ENCODE data around the gene SPRYD3.

The SPRYD3 gene

DNA sequence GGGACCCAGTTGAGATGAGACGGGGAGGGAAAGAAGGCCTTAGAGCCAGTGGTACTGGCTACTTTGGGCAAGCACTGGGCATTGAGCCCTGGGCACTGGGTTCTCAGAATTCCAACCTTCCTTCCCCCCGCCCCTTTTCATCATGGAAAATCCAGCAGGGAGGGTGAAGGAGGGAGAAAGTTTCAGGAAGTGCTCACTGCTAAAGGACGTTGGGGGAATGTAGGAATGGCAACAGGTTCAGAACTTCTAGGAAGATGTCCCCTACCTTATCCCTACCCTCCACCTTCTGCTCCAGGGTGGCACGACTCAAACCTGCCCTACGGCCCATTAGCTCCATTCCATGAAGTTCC lies 33.5 kb downstream of the SPRYD3 start:
- no peaks in the 10 kb centered on the region for H3K27me3 ChIP-seq (replicated peaks)
- TF ChIP-seq, protein P1, sequence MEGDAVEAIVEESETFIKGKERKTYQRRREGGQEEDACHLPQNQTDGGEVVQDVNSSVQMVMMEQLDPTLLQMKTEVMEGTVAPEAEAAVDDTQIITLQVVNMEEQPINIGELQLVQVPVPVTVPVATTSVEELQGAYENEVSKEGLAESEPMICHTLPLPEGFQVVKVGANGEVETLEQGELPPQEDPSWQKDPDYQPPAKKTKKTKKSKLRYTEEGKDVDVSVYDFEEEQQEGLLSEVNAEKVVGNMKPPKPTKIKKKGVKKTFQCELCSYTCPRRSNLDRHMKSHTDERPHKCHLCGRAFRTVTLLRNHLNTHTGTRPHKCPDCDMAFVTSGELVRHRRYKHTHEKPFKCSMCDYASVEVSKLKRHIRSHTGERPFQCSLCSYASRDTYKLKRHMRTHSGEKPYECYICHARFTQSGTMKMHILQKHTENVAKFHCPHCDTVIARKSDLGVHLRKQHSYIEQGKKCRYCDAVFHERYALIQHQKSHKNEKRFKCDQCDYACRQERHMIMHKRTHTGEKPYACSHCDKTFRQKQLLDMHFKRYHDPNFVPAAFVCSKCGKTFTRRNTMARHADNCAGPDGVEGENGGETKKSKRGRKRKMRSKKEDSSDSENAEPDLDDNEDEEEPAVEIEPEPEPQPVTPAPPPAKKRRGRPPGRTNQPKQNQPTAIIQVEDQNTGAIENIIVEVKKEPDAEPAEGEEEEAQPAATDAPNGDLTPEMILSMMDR (IDR thresholded peaks at IDR 0.05; ENCODE audit: low read depth, low read length, missing control alignments), result no peak
- no peak overlapping the region for H3K27ac ChIP-seq
- in situ Hi-C loops (cut with HindIII; ENCODE audit: low pct_ligation_motif_present, low sequenced_read_pairs), result no loop called here
- no peak for DNase-seq
- no peaks in the 10 kb centered on the region for H3K36me3 ChIP-seq (replicated peaks)
- H3K4me3 ChIP-seq (ENCODE audit: low read depth, low read length), result no peak overlapping the region

DNA sequence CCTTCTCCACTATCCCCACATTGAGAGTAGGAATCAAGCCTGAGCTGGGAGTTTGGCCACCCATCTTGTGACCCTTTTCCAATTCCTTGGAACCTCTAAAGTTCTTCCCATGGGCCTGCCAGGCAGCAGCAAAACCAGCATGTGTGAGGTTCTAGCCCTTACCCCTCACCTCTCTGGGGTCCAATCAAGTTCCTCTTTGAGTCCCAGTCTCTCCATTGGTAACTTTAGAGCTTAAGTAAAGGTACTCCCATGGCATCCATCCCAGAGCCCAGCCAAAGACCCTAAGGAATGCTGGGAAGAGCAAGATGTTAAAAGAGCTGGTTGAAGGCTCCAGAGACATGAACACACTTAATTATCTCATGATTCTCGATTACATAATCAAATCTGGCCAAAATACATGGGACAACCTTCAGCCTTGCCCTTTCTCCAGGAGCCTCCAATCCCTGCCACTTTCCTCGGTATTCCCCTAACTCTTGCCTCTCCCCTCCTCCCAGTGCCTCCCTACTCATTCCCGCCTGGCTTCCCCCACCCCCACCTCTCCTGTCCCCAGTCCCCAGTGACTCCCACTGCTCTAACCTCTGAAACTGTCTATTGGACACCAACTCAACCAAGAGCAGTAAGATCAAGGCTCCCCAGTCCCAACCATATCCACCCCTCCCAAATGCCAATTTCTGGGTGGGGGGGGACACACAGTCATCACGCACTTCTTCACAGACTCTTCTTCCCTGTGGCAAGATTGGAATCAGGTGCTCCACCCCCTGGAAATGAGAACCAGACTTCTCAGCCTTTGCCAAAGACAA lies 34.1 kb downstream of the SPRYD3 start:
- DNase-seq, result no peak
- in situ Hi-C loops (cut with HindIII; ENCODE audit: low pct_ligation_motif_present, low sequenced_read_pairs), result no loop called here
- Histone ChIP-seq H3K4me3 (ENCODE audit: low read depth, low read length) (no peak overlapping the region), H3K27ac (no peak overlapping the region), H3K36me3 (replicated peaks) (peaks cover 3% of the 10 kb centered on the region), H3K27me3 (replicated peaks) (no peaks in the 10 kb centered on the region)
- TF ChIP-seq, protein P1 (IDR thresholded peaks at IDR 0.05; ENCODE audit: low read depth, low read length, missing control alignments), result no peak

DNA sequence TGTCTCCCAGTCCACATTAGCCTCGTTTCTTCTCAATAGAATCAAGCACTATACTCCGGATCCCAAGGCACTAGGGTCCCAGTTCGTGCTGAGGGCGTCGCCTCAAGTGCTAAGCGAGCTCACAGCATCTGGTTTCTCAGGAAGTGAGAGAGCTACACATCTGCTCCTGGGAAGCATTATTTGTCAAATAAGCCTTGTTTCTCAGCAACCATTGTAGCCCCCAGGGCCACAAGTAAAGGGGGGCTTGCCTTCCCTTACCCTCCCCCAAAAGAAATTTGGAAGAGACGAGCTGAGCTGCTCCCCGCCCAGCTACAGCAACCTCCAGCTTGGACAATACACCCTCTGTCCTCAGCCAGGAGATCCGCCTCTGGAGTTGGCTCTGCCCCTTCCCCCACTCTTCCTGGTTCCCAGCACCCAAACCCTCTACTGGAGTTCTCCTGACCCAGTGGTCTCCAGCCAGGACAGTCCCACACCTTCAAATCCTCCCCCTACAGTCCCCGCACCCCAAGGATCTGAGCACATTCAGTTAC lies 35.1 kb downstream of the SPRYD3 start:
- no peak overlapping the region for H3K27ac ChIP-seq
- H3K4me3 ChIP-seq (ENCODE audit: low read depth, low read length), result no peak overlapping the region
- in situ Hi-C loops (cut with HindIII; ENCODE audit: low pct_ligation_motif_present, low sequenced_read_pairs), result no loop called here
- peaks cover 12% of the 10 kb centered on the region for H3K36me3 ChIP-seq (replicated peaks)
- H3K27me3 ChIP-seq (replicated peaks), result no peaks in the 10 kb centered on the region
- no peak for DNase-seq
- TF ChIP-seq, protein P1 (IDR thresholded peaks at IDR 0.05; ENCODE audit: low read depth, low read length, missing control alignments), result no peak

DNA sequence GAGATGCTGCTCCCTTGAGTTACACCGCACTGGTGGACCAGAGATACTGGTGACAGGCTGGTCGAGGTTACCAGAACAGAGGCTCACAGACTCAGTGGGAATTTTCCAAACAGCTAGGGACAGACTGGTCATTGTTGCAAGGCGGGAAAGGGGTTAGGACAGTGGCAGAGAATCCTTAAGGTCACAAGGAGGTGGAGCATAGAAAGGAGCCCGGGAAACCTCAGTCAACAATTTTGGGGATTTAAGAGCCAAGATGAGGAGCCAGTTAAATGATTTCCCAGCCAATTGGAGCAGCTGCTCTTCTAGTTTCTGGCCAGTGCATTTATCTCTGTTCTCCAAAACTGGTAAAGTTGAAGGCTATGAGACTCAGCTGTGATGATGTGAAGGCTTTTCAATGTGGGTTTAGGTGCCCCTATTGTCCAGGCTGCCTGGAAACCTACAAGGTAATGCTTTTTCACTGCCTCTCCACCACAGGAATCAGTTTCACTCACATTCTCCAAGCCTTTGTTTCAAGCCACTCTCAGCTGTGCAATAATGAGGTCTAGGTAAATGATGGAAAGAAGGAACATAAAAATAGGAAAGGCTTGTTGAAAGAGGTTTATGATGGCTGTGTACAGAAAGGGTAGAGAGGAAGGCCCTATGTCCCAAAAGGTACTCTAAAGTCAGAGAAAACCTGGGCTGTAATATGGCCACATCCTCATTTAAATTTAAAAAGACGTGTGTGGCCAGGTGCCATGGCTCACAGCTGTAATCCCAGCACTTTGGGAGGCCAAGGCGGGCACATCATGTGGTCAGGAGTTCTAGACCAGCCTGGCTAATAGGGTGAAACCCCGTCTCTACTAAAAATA lies 36.4 kb downstream of the SPRYD3 start:
- TF ChIP-seq, protein P1 (IDR thresholded peaks at IDR 0.05; ENCODE audit: low read depth, low read length, missing control alignments), result no peak
- in situ Hi-C loops (cut with HindIII; ENCODE audit: low pct_ligation_motif_present, low sequenced_read_pairs), result no loop called here
- H3K27ac ChIP-seq, result no peak overlapping the region
- no peak for DNase-seq
- no peaks in the 10 kb centered on the region for H3K27me3 ChIP-seq (replicated peaks)
- no peak overlapping the region for H3K4me3 ChIP-seq (ENCODE audit: low read depth, low read length)
- peaks cover 25% of the 10 kb centered on the region for H3K36me3 ChIP-seq (replicated peaks)

DNA sequence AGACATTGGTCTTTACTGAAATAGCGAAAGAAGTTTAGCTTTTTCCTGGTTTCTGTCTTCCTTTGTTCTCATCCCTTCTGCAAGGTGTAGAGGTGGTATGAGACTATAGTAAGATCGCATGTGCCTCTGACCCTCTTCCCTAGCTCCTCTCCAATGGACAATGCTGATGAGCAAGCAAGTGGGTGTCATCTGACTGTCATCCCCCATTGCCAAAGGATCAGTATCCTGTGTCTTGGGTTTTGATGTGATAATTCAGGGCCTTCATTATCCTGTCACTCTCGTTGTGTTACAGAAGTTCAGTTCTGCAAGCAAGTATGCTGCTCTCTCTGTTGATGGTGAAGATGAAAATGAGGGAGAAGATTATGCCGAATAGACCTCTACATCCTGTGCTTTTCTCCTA lies 39.3 kb downstream of the SPRYD3 start:
- Histone ChIP-seq H3K27ac (no peak overlapping the region), H3K36me3 (replicated peaks) (peaks cover 50% of the 10 kb centered on the region), H3K4me3 (ENCODE audit: low read depth, low read length) (no peak overlapping the region), H3K27me3 (replicated peaks) (no peaks in the 10 kb centered on the region)
- in situ Hi-C loops (cut with HindIII; ENCODE audit: low pct_ligation_motif_present, low sequenced_read_pairs), result no loop called here
- DNase-seq, result no peak
- TF ChIP-seq, protein P1 (IDR thresholded peaks at IDR 0.05; ENCODE audit: low read depth, low read length, missing control alignments), result no peak
